Smooth muscle cell (in vitro differentiated cells): ENCODE measurements around the gene SOCS6. TPM values are rescaled to one million over a fixed set of nuclear protein-coding genes. Genes with fewer than 3 reads are reported as not detected.
"Not testable (repeated sequence)": the region's sequence is repeated elsewhere in the genome, so short reads cannot be mapped to it uniquely, and the experiment has no call there.

Source experiments
- DNase-seq: peaks from one replicate; lab custom pipeline; 2025; ENCODE audit not compliant: unreplicated experiment; lab: John Stamatoyannopoulos, UW
- H2AFZ ChIP-seq: fragments of 200-600 bp; sonication (generic); 2 replicates; pipeline ENCODE4 v1.6.0; 2016; ENCODE audit warnings: antibody characterized with exemption, low read depth, mild to moderate bottlenecking
- H3F3A ChIP-seq: fragments of 200-600 bp; sonication (generic); 2 replicates; pipeline ENCODE4 v1.6.0; 2017; ENCODE audit warnings: antibody characterized with exemption, low read depth
- H3K27ac ChIP-seq: fragments of 200-600 bp; sonication (generic); 2 replicates; pipeline ENCODE4 v1.5.1; 2016; ENCODE audit warnings: low read depth, mild to moderate bottlenecking
- H3K27me3 ChIP-seq: fragments of 200-600 bp; sonication (generic); 2 replicates; pipeline ENCODE4 v1.6.1; 2016; ENCODE audit warnings: low read depth, mild to moderate bottlenecking
- H3K36me3 ChIP-seq: fragments of 200-600 bp; sonication (generic); 2 replicates; pipeline ENCODE4 v1.5.1; 2016; ENCODE audit warnings: low read depth
- H3K4me1 ChIP-seq: fragments of 200-600 bp; sonication (generic); 2 replicates; pipeline ENCODE4 v1.5.1; 2016; ENCODE audit warnings: low read depth
- H3K4me2 ChIP-seq: fragments of 200-600 bp; sonication (generic); 2 replicates; pipeline ENCODE4 v1.6.0; 2016; ENCODE audit warnings: mild to moderate bottlenecking
- H3K4me3 ChIP-seq: fragments of 200-600 bp; sonication (generic); 2 replicates; pipeline ENCODE4 v1.5.1; 2016; ENCODE audit warnings: mild to moderate bottlenecking
- H3K79me2 ChIP-seq: fragments of 200-600 bp; sonication (generic); 2 replicates; pipeline ENCODE4 v1.6.0; 2016; ENCODE audit warnings: low read depth, mild to moderate bottlenecking
- H3K9ac ChIP-seq: fragments of 200-600 bp; sonication (generic); 2 replicates; pipeline ENCODE4 v1.6.0; 2016; ENCODE audit warnings: low read depth
- H3K9me3 ChIP-seq: fragments of 200-600 bp; sonication (generic); replicated peaks from 2 replicates; pipeline ENCODE4 v1.5.1; 2016; ENCODE audit warnings: low read depth
- H4K20me1 ChIP-seq: fragments of 200-600 bp; sonication (generic); 2 replicates; pipeline ENCODE4 v1.6.0; 2016; ENCODE audit warnings: low read depth
- CTCF ChIP-seq: fragments of 200-600 bp; sonication (generic); IDR thresholded peaks from 2 replicates; pipeline ENCODE4 v1.5.1; 2017; ENCODE audit warnings: borderline replicate concordance, mild to moderate bottlenecking, antibody characterized with exemption; ENCODE audit not compliant: insufficient read depth, poor library complexity, severe bottlenecking
- WGBS: methylation state at CpG from one replicate; pipeline ENCODE4 v1.1.7; 2016; ENCODE audit warnings: low lambda C conversion rate; 5-methylcytosine and 5-hydroxymethylcytosine counted together
- polyA plus RNA-seq: library from polyadenylated mRNA; unstranded; fragments of >200 nt; fragmentation: Nextera tagmentation; extraction: Ambion mirVana; gene quantifications from 2 replicates; pipeline ENCODE4 v1.2.1, GENCODE V29; 2016
- total RNA-seq: library from RNA; depleted of rRNA; stranded (reverse); fragments of >200 nt; gene quantifications from 2 replicates; pipeline ENCODE4 v1.2.3, GENCODE V29; 2014

The SOCS6 gene
- total and polyA plus RNA-seq, 2 experiments from 2014 or later = 8.5 to 38.0 TPM

GRCh38 chr18:70354080-70354479 lies 65.2 kb downstream of the SOCS6 start:
- Histone ChIP-seq H3K4me1 (peaks cover 4% of the 10 kb centered on the region), H3K27me3 (no peaks in the 10 kb centered on the region), H3K36me3 (no peaks in the 10 kb centered on the region), H3K4me3 (no peak overlapping the region), H3K9me3 (no peaks in the 10 kb centered on the region), H3K4me2 (no peak overlapping the region), H3K27ac (no peak overlapping the region), H2AFZ (no peak overlapping the region), H3K79me2 (no peaks in the 10 kb centered on the region), H3K9ac (no peak overlapping the region), H4K20me1 (no peaks in the 10 kb centered on the region), H3F3A (peaks cover 8% of the 10 kb centered on the region)
- DNase-seq = no peak
- WGBS = 93% methylated on average over 4 of the region's 4 CpGs
- no peak for TF ChIP-seq CTCF

- TF ChIP-seq CTCF = no peak
- Histone ChIP-seq H3K4me2 (no peak overlapping the region), H3K4me3 (no peak overlapping the region), H3F3A (peaks cover 8% of the 10 kb centered on the region), H3K79me2 (no peaks in the 10 kb centered on the region), H3K4me1 (peaks cover 4% of the 10 kb centered on the region), H3K9me3 (no peaks in the 10 kb centered on the region), H2AFZ (no peak overlapping the region), H3K27me3 (no peaks in the 10 kb centered on the region), H3K9ac (no peak overlapping the region), H3K27ac (no peak overlapping the region), H3K36me3 (no peaks in the 10 kb centered on the region), H4K20me1 (no peaks in the 10 kb centered on the region)
- 93% methylated on average over 2 of the region's 2 CpGs for WGBS
- no peak for DNase-seq
Measured at GRCh38 chr18:70354771-70355170, 65.9 kb downstream of the SOCS6 start.

GRCh38 chr18:70355620-70356385 lies 67.0 kb downstream of the SOCS6 start:
- no peaks in the 10 kb centered on the region for H3K9me3 ChIP-seq
- H3K27me3 ChIP-seq = no peaks in the 10 kb centered on the region
- TF ChIP-seq CTCF = no peak
- peaks cover 4% of the 10 kb centered on the region for H3K4me1 ChIP-seq
- no peak for DNase-seq
- H3K4me3 ChIP-seq = no peak overlapping the region
- no peaks in the 10 kb centered on the region for H3K79me2 ChIP-seq
- no peaks in the 10 kb centered on the region for H3K36me3 ChIP-seq
- H3K9ac ChIP-seq = no peak overlapping the region
- H3F3A ChIP-seq = peaks cover 8% of the 10 kb centered on the region
- WGBS = 85% methylated on average over 5 of the region's 5 CpGs
- H3K27ac ChIP-seq = no peak overlapping the region
- H3K4me2 ChIP-seq = no peak overlapping the region
- no peaks in the 10 kb centered on the region for H4K20me1 ChIP-seq
- no peak overlapping the region for H2AFZ ChIP-seq

GRCh38 chr18:70358105-70358406 lies 69.2 kb downstream of the SOCS6 start:
- H3K4me2 ChIP-seq = peak overlapping the region; percentile 72

More at GRCh38 chr18:70358105-70358406, 69.2 kb downstream of the SOCS6 start:
- H3K4me1 ChIP-seq, H3K79me2 ChIP-seq, H3K27me3 ChIP-seq, H3K4me3 ChIP-seq, H2AFZ ChIP-seq, DNase-seq, H4K20me1 ChIP-seq, H3K36me3 ChIP-seq, H3K9me3 ChIP-seq, H3F3A ChIP-seq: not testable (repeated sequence)
- Histone ChIP-seq H3K9ac (peak overlapping the region; percentile 73), H3K27ac (peak overlapping the region; percentile 95)
- WGBS = 32% methylated on average over 5 of the region's 5 CpGs
